IPS DF 4.7 (cell line): Measurements from ENCODE around the gene MIPEP.

Experiments
- DNase-seq: peaks from one replicate; pipeline ENCODE4 v3.0.0-alpha.2; 2013; ENCODE audit warnings: low spot score; ENCODE audit errors: extremely low read depth

MIPEP gene

GRCh38 chr13:23810685-23811240 is 78.4 kb downstream of the MIPEP start:
- DNase-seq: no peak

- DNase-seq: no peak
Measured at GRCh38 chr13:23808803-23809202, 80.4 kb downstream of the MIPEP start.

- DNase-seq: no peak
Measured at GRCh38 chr13:23806874-23807526, 82.2 kb downstream of the MIPEP start.

- no peak for DNase-seq
Measured at GRCh38 chr13:23805821-23806220, 83.4 kb downstream of the MIPEP start.

- no peak for DNase-seq
Measured at GRCh38 chr13:23805122-23805521, 84.1 kb downstream of the MIPEP start.

- DNase-seq: no peak
Measured at GRCh38 chr13:23804166-23804565, 85.0 kb downstream of the MIPEP start.

GRCh38 chr13:23801141-23801540 is 88.1 kb downstream of the MIPEP start:
- DNase-seq: no peak

GRCh38 chr13:23799945-23800344 is 89.3 kb downstream of the MIPEP start:
- DNase-seq: no peak

- DNase-seq: no peak
Measured at GRCh38 chr13:23797276-23797903, 91.8 kb downstream of the MIPEP start.

GRCh38 chr13:23796551-23796950 is 92.6 kb downstream of the MIPEP start:
- no peak for DNase-seq

- DNase-seq: no peak
Measured at GRCh38 chr13:23794267-23795161, 94.7 kb downstream of the MIPEP start.

GRCh38 chr13:23793711-23794110 is 95.5 kb downstream of the MIPEP start:
- DNase-seq: no peak

GRCh38 chr13:23792680-23793079 is 96.5 kb downstream of the MIPEP start:
- DNase-seq: no peak

- DNase-seq: no peak
Measured at GRCh38 chr13:23790577-23791170, 98.5 kb downstream of the MIPEP start.

GRCh38 chr13:23789576-23790346 is 99.4 kb downstream of the MIPEP start:
- DNase-seq: no peak

- no peak for DNase-seq
Measured at GRCh38 chr13:23788459-23788858, 100.7 kb downstream of the MIPEP start.

GRCh38 chr13:23787464-23787863 is 101.7 kb downstream of the MIPEP start:
- DNase-seq: no peak

- DNase-seq: no peak
Measured at GRCh38 chr13:23786607-23787006, 102.6 kb downstream of the MIPEP start.

GRCh38 chr13:23778879-23779278 is 110.3 kb downstream of the MIPEP start:
- DNase-seq: no peak

- DNase-seq: no peak
Measured at GRCh38 chr13:23778002-23778652, 111.1 kb downstream of the MIPEP start.

- no peak for DNase-seq
Measured at GRCh38 chr13:23777575-23777870, 111.7 kb downstream of the MIPEP start.
